Measurements from ENCODE around the gene PRR15L. TPM values are rescaled to one million over a fixed set of nuclear protein-coding genes. Genes with fewer than 3 reads are reported as not detected.
A peak's percentile ranks its signal among the peaks of the same experiment; 100 is the strongest.
"Not testable (repeated sequence)": the region's sequence is repeated elsewhere in the genome, so short reads cannot be mapped to it uniquely, and the experiment has no call there.

The PRR15L gene
- total RNA-seq, 4 donors from 2014 or later: 63.6 to 150 (median 127) TPM

GRCh38 chr17:47989700-47990099, 32.0 kb upstream of the PRR15L start:
- intact Hi-C loops (cut with DNase I): no loop called here
- WGBS, 2 donors: 78 to 100% methylated on average over 1 of the region's 1 CpG
- Histone ChIP-seq H3K36me3 (no peaks in the 10 kb centered on the region), H3K4me1 (peaks cover 11 to 19% of the 10 kb centered on the region in 2 donors), H3K9me3 (no peaks in the 10 kb centered on the region), H3K27me3 (no peaks in the 10 kb centered on the region), H3K4me3 (replicated peaks in 1 of 3) (no peak overlapping the region), H3K27ac (no peak overlapping the region)
- no peak for DNase-seq
- TF ChIP-seq CTCF (IDR thresholded peaks at IDR 0.05) (no peak), POLR2A (IDR thresholded peaks at IDR 0.05) (no peak)

GRCh38 chr17:47989159-47989558, 31.5 kb upstream of the PRR15L start:
- no peak overlapping the region for H3K27ac ChIP-seq
- H3K4me3 ChIP-seq (replicated peaks in 1 of 3): no peak overlapping the region
- no peaks in the 10 kb centered on the region for H3K9me3 ChIP-seq
- TF ChIP-seq CTCF (IDR thresholded peaks at IDR 0.05) (no peak), POLR2A (IDR thresholded peaks at IDR 0.05) (no peak)
- no peaks in the 10 kb centered on the region for H3K27me3 ChIP-seq
- H3K4me1 ChIP-seq: peaks cover 11 to 19% of the 10 kb centered on the region in 2 donors
- no peak for DNase-seq
- intact Hi-C loops (cut with DNase I): no loop called here
- 79 to 82% methylated on average over 10 of the region's 10 CpGs for WGBS, 2 donors
- H3K36me3 ChIP-seq: no peaks in the 10 kb centered on the region

GRCh38 chr17:47988445-47988844, 30.8 kb upstream of the PRR15L start:
- Histone ChIP-seq H3K4me1 (peaks cover 11 to 19% of the 10 kb centered on the region in 2 donors), H3K27ac (peak overlapping the region in 1 of 3 donors; percentile 72)
- DNase-seq; H3K9me3 ChIP-seq; H3K36me3 ChIP-seq; H3K4me3 ChIP-seq (replicated peaks in 1 of 3); H3K27me3 ChIP-seq; intact Hi-C loops (cut with DNase I): not testable (repeated sequence)
- WGBS, 2 donors: 97 to 100% methylated on average over 1 of the region's 1 CpG

GRCh38 chr17:47987240-47987835, 29.7 kb upstream of the PRR15L start:
- Histone ChIP-seq H3K9me3 (no peaks in the 10 kb centered on the region), H3K4me3 (replicated peaks in 1 of 3) (no peak overlapping the region), H3K27me3 (no peaks in the 10 kb centered on the region), H3K36me3 (peaks cover 3 to 6% of the 10 kb centered on the region in 2 donors), H3K27ac (peak overlapping the region; percentile 72 to 93 (median 89)), H3K4me1 (peaks cover 11 to 19% of the 10 kb centered on the region in 2 donors)
- intact Hi-C loops (cut with DNase I): no loop called here
- 22 to 29% methylated on average over 12 to 15 of the region's 17 CpGs for WGBS, 2 donors
- peak; percentile 82 to 88 for DNase-seq
- TF ChIP-seq POLR2A (IDR thresholded peaks at IDR 0.05) (peak in 1 of 2 donors; percentile 33), CTCF (IDR thresholded peaks at IDR 0.05) (no peak)

- Histone ChIP-seq H3K36me3 (peaks cover 6 to 14% of the 10 kb centered on the region in 2 donors), H3K4me3 (replicated peaks in 1 of 3) (no peak overlapping the region), H3K27ac (peak overlapping the region; percentile 72 to 93 (median 89)), H3K27me3 (no peaks in the 10 kb centered on the region), H3K4me1 (peaks cover 11 to 19% of the 10 kb centered on the region in 2 donors), H3K9me3 (no peaks in the 10 kb centered on the region)
- intact Hi-C loops (cut with DNase I): no loop called here
- 81 to 82% methylated on average over 5 of the region's 5 CpGs for WGBS, 2 donors
- no peak for DNase-seq
- TF ChIP-seq POLR2A (IDR thresholded peaks at IDR 0.05): no peak
- no peak for TF ChIP-seq CTCF (IDR thresholded peaks at IDR 0.05)
These were observed 28.8 kb upstream of the PRR15L start for GRCh38 chr17:47986520-47986919.

Data from thyroid gland (tissue), 4 donors.